A673 (cell line): ENCODE results near the gene MYBPHL.

Experiments used
- CTCF ChIP-seq: fragments of 300-800, 200-600 bp; sonication (generic); conservative IDR thresholded peaks from 2 replicates; pipeline ENCODE4 v1.5.1; 2017; ENCODE audit warnings: low read depth, mild to moderate bottlenecking, antibody characterized with exemption, low read length, moderate library complexity, mixed read lengths
- EZH2 ChIP-seq: fragments of 200-600 bp; sonication (generic); IDR thresholded peaks from 2 replicates; pipeline ENCODE4 v1.6.1; 2017; ENCODE audit warnings: borderline replicate concordance, low read depth, mild to moderate bottlenecking, mixed read lengths, antibody characterized with exemption, low read length; ENCODE audit not compliant: poor library complexity, severe bottlenecking

GRCh38 chr1:109304226-109304920 lies 2.4 kb downstream of the MYBPHL start:
- no peak for TF ChIP-seq EZH2
- no peak for TF ChIP-seq CTCF
